NB4 (cell line): ENCODE data around the gene RC3H2.

Experiments used
- CTCF ChIP-seq: IDR thresholded peaks from one replicate; pipeline ENCODE4 v1.5.1; 2012; ENCODE audit warnings: low read depth, low read length
- POLR2A ChIP-seq: IDR thresholded peaks from 2 replicates; pipeline ENCODE4 v1.6.1; 2011; ENCODE audit warnings: mild to moderate bottlenecking; ENCODE audit not compliant: insufficient read length; ENCODE audit errors: extremely low read depth

GRCh38 chr9:122946461-122947005 is 41.4 kb upstream of the RC3H2 start:
- TF ChIP-seq CTCF, result no peak
- TF ChIP-seq POLR2A, result no peak
